CMK (cell line): ENCODE data around the gene RSRC1.
"Not testable (repeated sequence)": the region's sequence is repeated elsewhere in the genome, so short reads cannot be mapped to it uniquely, and the experiment has no call there.

ENCODE experiments used
- DNase-seq: peaks from one replicate; pipeline ENCODE4 v3.0.0-alpha.2; 2010; ENCODE audit warnings: low read depth

RSRC1 gene

GRCh38 chr3:158531334-158531733 is 421.4 kb downstream of the RSRC1 start:
- no peak for DNase-seq

GRCh38 chr3:158532099-158532734 is 422.3 kb downstream of the RSRC1 start:
- DNase-seq = peak; percentile 3

GRCh38 chr3:158535918-158536317 is 426.0 kb downstream of the RSRC1 start:
- no peak for DNase-seq

GRCh38 chr3:158539414-158540014 is 429.6 kb downstream of the RSRC1 start:
- peak; percentile 8 for DNase-seq

GRCh38 chr3:158540066-158540465 is 430.2 kb downstream of the RSRC1 start:
- no peak for DNase-seq

- DNase-seq = no peak
Observed at GRCh38 chr3:158548691-158549090, 438.8 kb downstream of the RSRC1 start.

GRCh38 chr3:158549938-158550337 is 440.0 kb downstream of the RSRC1 start:
- DNase-seq = not testable (repeated sequence)

- DNase-seq = no peak
Observed at GRCh38 chr3:158552124-158552523, 442.2 kb downstream of the RSRC1 start.

- no peak for DNase-seq
Observed at GRCh38 chr3:158559504-158559903, 449.6 kb downstream of the RSRC1 start.

GRCh38 chr3:158560979-158561378 is 451.1 kb downstream of the RSRC1 start:
- no peak for DNase-seq

GRCh38 chr3:158562674-158563073 is 452.8 kb downstream of the RSRC1 start:
- DNase-seq = no peak

- no peak for DNase-seq
Observed at GRCh38 chr3:158563076-158563475, 453.2 kb downstream of the RSRC1 start.

GRCh38 chr3:158565076-158565475 is 455.2 kb downstream of the RSRC1 start:
- DNase-seq = no peak

- DNase-seq = no peak
Observed at GRCh38 chr3:158568784-158569183, 458.9 kb downstream of the RSRC1 start.

GRCh38 chr3:158569794-158570193 is 459.9 kb downstream of the RSRC1 start:
- no peak for DNase-seq

GRCh38 chr3:158570999-158571702 is 461.3 kb downstream of the RSRC1 start, which contains the start of gene MLF1:
Gene MLF1, plus strand, starts transcription at chr3:158571194. Its CDS starts 107 bp downstream, at chr3:158571301.
- DNase-seq = peak; percentile 59

- no peak for DNase-seq
Observed at GRCh38 chr3:158571969-158572765, 462.3 kb downstream of the RSRC1 start.

- no peak for DNase-seq
Observed at GRCh38 chr3:158572766-158573060, 462.8 kb downstream of the RSRC1 start.

GRCh38 chr3:158573714-158574113 is 463.8 kb downstream of the RSRC1 start:
- no peak for DNase-seq

GRCh38 chr3:158574646-158575045 is 464.8 kb downstream of the RSRC1 start:
- DNase-seq = no peak

GRCh38 chr3:158590223-158590622 is 480.3 kb downstream of the RSRC1 start:
- DNase-seq = no peak
